ENCODE results near the gene JAKMIP2.

Gene JAKMIP2

GRCh38 chr5:147699496-147700088 lies 82.9 kb downstream of the JAKMIP2 start:
- CTCF ChIA-PET, result no interaction called here
- no peaks in the 10 kb centered on the region for H3K36me3 ChIP-seq (ENCODE audit: control insufficient read depth in 2 of 2, insufficient read depth in 1 of 2, low read length in 2 of 2)
- H3K9me3 ChIP-seq (ENCODE audit: control insufficient read depth, insufficient read depth, low read depth, low read length), result no peaks in the 10 kb centered on the region
- no peak overlapping the region for H3K27ac ChIP-seq (ENCODE audit: extremely low read depth, low read depth, low read length)
- H3K4me3 ChIP-seq (ENCODE audit: low read depth, low read length), result no peak overlapping the region
- TF ChIP-seq ZNF404 (tag by site-specific recombination; IDR thresholded peaks at IDR 0.05) (no peak), ZNF398 (tag by site-specific recombination; IDR thresholded peaks at IDR 0.05) (no peak), WT1 (tag by site-specific recombination; IDR thresholded peaks at IDR 0.05) (no peak), ZNF701 (tag by site-specific recombination; IDR thresholded peaks at IDR 0.05) (no peak), ZNF623 (tag by site-specific recombination; IDR thresholded peaks at IDR 0.05) (no peak), ZBTB44 (tag by site-specific recombination; IDR thresholded peaks at IDR 0.05) (no peak), ZNF626 (tag by site-specific recombination; IDR thresholded peaks at IDR 0.05) (no peak), ZNF26 (tag by site-specific recombination; IDR thresholded peaks at IDR 0.05) (no peak), ZNF544 (tag by site-specific recombination; IDR thresholded peaks at IDR 0.05) (no peak), ZNF169 (tag by site-specific recombination; IDR thresholded peaks at IDR 0.05) (no peak), SETDB1 (IDR thresholded peaks at IDR 0.05; ENCODE audit: insufficient read length, low read length) (no peak), ZNF121 (tag by site-specific recombination; IDR thresholded peaks at IDR 0.05) (no peak), ZNF785 (tag by site-specific recombination; IDR thresholded peaks at IDR 0.05) (no peak), ZNF76 (tag by site-specific recombination; IDR thresholded peaks at IDR 0.05; ENCODE audit: borderline replicate concordance, low read depth) (no peak), GLI2 (tag by site-specific recombination; IDR thresholded peaks at IDR 0.05; ENCODE audit: borderline replicate concordance, low read depth) (no peak), ZNF211 (tag by site-specific recombination; IDR thresholded peaks at IDR 0.05; ENCODE audit: low read depth) (no peak)
- TF ChIP-seq, protein P1, sequence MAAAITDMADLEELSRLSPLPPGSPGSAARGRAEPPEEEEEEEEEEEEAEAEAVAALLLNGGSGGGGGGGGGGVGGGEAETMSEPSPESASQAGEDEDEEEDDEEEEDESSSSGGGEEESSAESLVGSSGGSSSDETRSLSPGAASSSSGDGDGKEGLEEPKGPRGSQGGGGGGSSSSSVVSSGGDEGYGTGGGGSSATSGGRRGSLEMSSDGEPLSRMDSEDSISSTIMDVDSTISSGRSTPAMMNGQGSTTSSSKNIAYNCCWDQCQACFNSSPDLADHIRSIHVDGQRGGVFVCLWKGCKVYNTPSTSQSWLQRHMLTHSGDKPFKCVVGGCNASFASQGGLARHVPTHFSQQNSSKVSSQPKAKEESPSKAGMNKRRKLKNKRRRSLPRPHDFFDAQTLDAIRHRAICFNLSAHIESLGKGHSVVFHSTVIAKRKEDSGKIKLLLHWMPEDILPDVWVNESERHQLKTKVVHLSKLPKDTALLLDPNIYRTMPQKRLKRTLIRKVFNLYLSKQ (tag by site-specific recombination; IDR thresholded peaks at IDR 0.05; ENCODE audit: borderline replicate concordance), result no peak
- no peaks in the 10 kb centered on the region for H3K4me1 ChIP-seq (ENCODE audit: control insufficient read depth, insufficient read depth, low read length)
- POLR2A ChIA-PET, result no interaction called here

DNA sequence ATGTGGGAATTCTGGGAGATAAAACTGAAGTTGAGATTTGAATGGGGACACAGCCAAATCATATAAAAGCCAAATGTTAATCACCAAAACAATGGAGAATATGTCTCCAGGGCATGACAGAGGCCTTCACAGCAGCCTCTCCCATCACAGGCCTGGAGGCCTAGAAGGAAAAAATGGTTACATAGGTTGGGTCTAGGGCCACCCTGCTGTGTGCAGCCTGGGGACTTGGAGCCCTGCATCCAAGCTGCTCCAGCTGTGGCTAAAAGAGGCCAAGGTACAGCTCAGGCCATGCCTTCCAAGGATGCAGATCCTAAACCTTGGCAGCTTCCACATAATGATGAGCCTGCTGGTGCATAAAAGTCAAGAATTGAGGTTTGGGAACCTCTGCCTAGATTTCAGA lies 85.1 kb downstream of the JAKMIP2 start:
- Histone ChIP-seq H3K27ac (ENCODE audit: extremely low read depth, low read depth, low read length) (no peak overlapping the region), H3K4me3 (ENCODE audit: low read depth, low read length) (no peak overlapping the region), H3K36me3 (ENCODE audit: control insufficient read depth in 2 of 2, insufficient read depth in 1 of 2, low read length in 2 of 2) (no peaks in the 10 kb centered on the region), H3K4me1 (ENCODE audit: control insufficient read depth, insufficient read depth, low read length) (no peaks in the 10 kb centered on the region), H3K9me3 (ENCODE audit: control insufficient read depth, insufficient read depth, low read depth, low read length) (no peaks in the 10 kb centered on the region)
- CTCF ChIA-PET, result no interaction called here
- POLR2A ChIA-PET, result no interaction called here
- TF ChIP-seq ZNF645 (tag by site-specific recombination; IDR thresholded peaks at IDR 0.05) (no peak), ZNF416 (tag by site-specific recombination; IDR thresholded peaks at IDR 0.05) (no peak), ZNF202 (tag by site-specific recombination; IDR thresholded peaks at IDR 0.05; ENCODE audit: borderline replicate concordance) (no peak), ZXDB (tag by site-specific recombination; IDR thresholded peaks at IDR 0.05) (no peak), KLF10 (tag by site-specific recombination; IDR thresholded peaks at IDR 0.05) (no peak), ELK4 (IDR thresholded peaks at IDR 0.05; ENCODE audit: borderline replicate concordance, low read depth, low read length) (no peak), ZIC2 (tag by site-specific recombination; IDR thresholded peaks at IDR 0.05) (no peak)
- TF ChIP-seq, protein P2, sequence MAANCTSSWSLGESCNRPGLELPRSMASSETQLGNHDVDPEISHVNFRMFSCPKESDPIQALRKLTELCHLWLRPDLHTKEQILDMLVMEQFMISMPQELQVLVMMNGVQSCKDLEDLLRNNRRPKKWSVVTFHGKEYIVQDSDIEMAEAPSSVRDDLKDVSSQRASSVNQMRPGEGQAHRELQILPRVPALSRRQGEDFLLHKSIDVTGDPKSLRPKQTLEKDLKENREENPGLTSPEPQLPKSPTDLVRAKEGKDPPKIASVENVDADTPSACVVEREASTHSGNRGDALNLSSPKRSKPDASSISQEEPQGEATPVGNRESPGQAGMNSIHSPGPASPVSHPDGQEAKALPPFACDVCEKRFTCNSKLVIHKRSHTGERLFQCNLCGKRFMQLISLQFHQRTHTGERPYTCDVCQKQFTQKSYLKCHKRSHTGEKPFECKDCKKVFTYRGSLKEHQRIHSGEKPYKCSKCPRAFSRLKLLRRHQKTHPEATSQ (tag by site-specific recombination; IDR thresholded peaks at IDR 0.05), result no peak
- TF ChIP-seq, protein P3, sequence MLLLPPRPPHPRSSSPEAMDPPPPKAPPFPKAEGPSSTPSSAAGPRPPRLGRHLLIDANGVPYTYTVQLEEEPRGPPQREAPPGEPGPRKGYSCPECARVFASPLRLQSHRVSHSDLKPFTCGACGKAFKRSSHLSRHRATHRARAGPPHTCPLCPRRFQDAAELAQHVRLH (tag by site-specific recombination; IDR thresholded peaks at IDR 0.05), result no peak
